ENCODE data around the gene KIF1A.

DNA sequence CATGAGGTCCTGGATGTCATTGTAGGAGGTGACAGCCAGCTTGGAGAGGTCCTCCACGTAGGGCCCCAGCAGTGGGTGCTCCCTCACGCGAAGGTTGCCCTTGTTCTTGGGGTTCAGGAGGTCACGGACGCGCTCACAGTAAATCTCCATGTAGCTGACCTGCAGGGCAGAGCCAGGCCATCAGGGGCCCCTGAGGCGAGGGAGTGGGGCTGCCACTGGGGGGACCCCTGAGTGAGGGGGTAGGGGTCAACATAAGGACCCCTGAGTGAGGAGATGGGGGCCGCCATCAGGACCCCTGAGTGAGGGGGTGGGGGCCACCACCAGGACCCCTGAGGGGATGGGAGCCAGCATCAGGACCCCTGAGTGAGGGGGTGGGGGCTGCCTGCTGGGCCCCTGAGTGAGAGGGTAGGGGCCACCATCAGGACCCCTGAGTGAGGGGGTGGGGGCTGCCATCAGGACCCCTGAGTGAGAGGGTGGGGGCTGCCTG, 33.6 kb downstream of the KIF1A start:
- no peak for TF ChIP-seq CTCF (IDR thresholded peaks at IDR 0.05)
- TF ChIP-seq POLR2A (IDR thresholded peaks at IDR 0.05), result no peak
